Fibroblast of mammary gland (primary cell): ENCODE measurements around the gene RMI2.
A peak's percentile ranks its signal among the peaks of the same experiment; 100 is the strongest.

ENCODE experiments used
- DNase-seq: peaks from one replicate; pipeline ENCODE4 v3.0.0-alpha.2; 2010; ENCODE audit warnings: low read depth
- H3K4me3 ChIP-seq: 2 replicates; pipeline ENCODE4 v1.5.1; 2011; ENCODE audit warnings: low read depth, mild to moderate bottlenecking, low read length, moderate library complexity; ENCODE audit not compliant: control insufficient read depth
- TF ChIP-seq, protein P1 (sequence below): conservative IDR thresholded peaks from 2 replicates; pipeline ENCODE4 v1.5.1; 2011; ENCODE audit warnings: low read depth, low read length, inconsistent platforms; ENCODE audit not compliant: control insufficient read depth, insufficient read depth

The RMI2 gene

DNA sequence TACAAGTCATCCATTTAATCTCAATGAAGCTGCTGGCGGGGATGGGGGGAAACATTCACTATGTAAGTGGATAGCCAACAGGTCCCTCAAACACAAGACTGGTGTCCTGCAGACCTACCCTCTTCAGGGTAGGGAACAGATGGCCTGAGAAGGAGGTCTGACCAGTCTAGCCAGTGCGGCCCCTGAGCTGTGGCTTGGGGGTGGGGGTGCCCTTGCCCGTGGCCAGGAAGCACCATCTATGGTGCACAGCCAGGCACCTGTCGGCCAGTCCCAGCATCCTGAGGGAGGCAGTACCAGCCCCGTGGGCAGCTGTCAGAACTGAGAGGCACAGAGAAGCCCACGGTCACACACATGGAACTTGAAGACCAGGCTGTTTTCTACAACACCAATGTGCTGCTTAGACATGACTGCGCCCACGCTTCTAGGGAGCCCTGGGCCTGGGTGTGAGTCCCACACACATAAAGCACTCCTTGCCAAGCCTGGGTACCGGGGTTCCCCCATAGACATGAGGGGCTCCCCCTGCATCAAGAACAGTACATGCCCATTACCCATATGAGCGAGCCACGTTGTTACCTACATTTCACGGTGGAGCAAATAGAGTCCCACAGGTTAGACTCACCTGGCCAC lies 40.9 kb downstream of the RMI2 start:
- TF ChIP-seq, protein P1, sequence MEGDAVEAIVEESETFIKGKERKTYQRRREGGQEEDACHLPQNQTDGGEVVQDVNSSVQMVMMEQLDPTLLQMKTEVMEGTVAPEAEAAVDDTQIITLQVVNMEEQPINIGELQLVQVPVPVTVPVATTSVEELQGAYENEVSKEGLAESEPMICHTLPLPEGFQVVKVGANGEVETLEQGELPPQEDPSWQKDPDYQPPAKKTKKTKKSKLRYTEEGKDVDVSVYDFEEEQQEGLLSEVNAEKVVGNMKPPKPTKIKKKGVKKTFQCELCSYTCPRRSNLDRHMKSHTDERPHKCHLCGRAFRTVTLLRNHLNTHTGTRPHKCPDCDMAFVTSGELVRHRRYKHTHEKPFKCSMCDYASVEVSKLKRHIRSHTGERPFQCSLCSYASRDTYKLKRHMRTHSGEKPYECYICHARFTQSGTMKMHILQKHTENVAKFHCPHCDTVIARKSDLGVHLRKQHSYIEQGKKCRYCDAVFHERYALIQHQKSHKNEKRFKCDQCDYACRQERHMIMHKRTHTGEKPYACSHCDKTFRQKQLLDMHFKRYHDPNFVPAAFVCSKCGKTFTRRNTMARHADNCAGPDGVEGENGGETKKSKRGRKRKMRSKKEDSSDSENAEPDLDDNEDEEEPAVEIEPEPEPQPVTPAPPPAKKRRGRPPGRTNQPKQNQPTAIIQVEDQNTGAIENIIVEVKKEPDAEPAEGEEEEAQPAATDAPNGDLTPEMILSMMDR, result no peak
- H3K4me3 ChIP-seq, result no peak overlapping the region
- DNase-seq, result no peak

DNA sequence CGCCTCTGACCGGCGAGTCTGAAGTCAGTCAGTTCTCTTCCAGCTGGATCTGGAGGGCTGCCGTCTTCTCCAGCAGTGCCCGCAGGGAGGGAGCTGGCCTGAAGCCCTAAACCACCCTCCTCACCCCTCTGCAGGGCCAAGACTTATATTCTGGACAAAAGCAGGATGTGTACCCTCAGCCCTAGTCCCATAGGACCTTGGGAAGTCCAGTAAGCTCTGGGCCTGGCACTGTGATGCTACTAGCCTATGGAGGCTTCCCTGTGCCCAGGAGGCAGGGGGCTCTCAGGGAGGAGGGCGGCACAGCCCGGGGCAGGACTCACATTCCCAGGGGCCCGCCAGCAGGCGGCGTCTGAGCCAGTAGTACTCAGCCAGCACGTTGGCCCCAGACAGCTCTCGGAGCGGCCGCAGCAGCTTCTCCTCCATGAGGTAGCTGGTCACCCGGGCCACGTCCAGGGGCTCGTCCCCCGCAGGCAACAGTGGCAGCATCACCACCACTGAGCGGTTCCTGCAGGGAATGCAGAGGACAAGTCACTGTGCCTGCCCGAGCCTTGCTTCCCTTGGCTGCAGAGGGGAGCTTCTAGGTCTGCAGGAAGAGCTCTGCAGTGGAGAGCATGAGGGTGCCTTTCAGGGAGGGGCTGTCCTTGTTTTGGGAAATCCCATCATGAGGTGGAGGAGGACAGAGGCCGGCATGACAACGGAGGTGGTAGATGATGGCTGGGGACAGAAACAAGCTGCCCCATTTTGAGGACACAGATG lies 41.7 kb downstream of the RMI2 start:
- DNase-seq, result no peak
- no peak overlapping the region for H3K4me3 ChIP-seq

DNA sequence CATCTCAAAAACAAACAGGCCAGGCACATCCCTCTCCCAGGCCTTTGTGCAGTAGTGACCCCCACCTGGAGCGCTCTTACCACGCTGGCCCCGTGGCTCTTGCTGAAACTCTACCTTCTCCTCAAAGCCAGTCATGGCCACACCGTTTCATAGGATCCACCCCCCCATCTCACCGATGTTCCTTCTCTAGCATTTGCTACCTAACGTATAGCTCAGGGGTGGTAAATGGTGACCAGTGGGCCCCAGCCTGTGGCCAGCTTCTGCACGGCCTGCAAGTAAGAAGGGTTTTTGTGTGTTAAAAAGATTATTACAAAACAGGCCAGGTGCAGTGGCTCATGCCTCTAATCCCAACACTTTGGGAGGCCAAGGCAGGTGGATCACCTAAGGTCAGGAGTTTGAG lies 43.8 kb downstream of the RMI2 start:
- DNase-seq, result no peak
- TF ChIP-seq, protein P1, result no peak
- no peak overlapping the region for H3K4me3 ChIP-seq

More for the DNA sequence above, 41.7 kb downstream of the RMI2 start:
- TF ChIP-seq, protein P1, result peak; percentile 36

DNA sequence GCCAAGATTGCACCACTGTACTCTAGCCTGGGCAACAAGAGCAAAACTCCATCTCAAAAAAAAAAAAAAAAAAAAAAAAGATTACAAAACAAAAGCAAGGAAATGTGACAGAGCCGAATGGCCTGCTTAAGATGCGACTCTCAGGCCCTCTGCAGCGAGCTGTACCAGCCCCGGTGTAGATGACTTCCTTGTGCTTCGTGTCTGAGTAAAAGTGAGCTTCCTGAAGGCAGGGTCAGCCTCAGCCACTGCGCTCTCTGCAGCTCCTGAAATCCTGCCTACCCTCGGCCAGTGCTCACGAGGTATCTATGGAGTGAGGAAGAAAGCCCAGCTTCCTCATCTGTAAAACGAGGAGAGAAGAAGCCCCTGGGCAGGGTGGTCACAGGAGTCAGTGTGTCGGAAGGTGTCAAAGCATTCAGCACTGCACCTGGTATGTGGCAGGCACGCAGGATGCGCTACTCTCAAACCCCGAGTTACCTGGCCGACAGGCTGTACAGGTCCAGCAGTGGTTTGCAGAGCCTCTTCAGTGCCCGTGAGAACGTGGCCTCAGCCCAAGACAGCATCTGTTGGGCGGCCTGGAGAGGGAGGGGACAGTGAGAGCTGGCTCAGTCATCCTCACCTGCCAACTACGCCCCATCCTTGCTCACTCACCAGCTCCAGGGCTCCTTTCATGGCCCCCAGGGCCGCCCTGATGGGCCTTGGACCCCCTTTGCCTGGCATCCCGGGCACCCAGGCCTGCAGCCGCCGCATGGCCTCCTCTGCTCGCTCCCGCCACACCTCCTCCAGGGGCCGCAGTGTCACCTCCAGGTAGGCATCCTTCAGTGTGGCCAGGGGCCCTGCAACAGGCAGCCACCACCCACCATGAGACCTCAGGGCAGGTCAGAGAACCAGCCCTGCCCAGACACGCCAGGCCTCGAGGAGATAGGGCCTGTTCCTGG lies 44.6 kb downstream of the RMI2 start:
- H3K4me3 ChIP-seq, result no peak overlapping the region
- DNase-seq, result no peak
- TF ChIP-seq, protein P1, result no peak

DNA sequence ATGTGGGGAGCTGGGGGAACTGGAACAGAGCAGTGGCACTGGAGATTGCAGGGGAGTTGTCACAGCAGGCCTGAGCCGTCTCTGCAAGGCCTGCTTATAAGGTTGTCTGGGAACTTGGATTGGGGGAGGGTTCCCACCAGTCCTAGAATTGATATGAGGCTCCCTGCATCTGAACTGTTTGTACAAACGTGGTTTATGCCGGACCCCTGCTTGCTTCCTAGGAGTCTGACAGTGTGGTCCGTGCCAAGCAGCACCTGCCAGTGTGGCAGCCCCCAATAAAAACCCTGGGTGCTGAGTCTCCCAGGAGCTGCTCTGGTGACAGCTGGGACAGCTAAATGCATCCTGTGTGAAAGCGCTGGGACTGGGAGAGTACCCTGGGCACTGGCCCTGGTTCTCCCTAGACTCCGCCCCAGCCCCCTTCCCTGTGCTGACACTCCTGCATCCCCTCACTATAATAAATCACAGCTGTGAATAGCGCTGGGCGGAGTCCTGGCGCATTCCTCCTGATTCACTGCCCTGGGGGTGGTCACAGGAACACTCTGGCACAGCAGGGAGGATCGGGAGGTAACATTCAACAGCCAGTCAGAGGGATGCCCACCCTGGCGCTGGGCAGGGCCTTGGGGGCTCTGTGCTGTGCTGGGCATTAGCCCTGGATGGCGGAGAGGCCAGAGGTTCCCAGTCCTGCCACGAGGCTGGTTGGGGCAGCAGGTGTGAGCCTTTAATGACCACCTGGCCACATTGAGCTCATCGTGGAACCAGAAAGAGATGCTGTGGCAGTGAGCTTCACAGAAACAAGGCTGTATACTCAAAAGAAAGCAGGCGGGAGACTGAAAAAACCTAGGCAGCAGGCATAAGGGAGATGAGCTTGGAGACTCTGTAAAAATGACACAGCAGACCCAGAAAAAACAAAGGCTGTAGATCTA lies 45.6 kb downstream of the RMI2 start:
- no peak overlapping the region for H3K4me3 ChIP-seq
- no peak for DNase-seq
- TF ChIP-seq, protein P1, result no peak

DNA sequence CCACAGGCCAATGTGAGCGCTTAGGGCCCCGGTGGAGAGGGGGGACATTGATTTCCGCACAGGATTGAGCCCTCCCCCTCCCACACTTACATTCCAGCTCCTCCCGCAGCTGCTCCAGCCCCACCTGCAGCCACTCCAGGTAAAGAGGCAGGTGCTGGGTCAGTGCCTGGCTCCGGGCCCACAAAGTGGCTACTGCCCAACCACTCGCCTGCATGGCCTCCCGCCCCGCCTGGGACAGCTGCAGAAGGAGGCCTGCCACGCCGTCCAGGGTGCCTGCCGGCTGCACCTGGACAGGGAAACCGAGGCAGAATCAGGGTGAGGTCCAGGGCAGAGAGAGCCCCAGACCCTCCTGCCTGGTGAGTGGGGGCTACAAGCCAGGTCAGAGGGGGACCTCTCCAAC lies 46.3 kb downstream of the RMI2 start:
- no peak overlapping the region for H3K4me3 ChIP-seq
- TF ChIP-seq, protein P1, result no peak
- DNase-seq, result no peak
